ENCODE results near the gene FUT6. TPM values are rescaled to one million over a fixed set of nuclear protein-coding genes. Genes with fewer than 3 reads are reported as not detected.

FUT6 gene
- total and polyA plus RNA-seq, 4 donors = 2.6 to 14.0 (median 7.3) TPM

- TF ChIP-seq RXRA (IDR thresholded peaks at IDR 0.05) (no peak), FOXA1 (IDR thresholded peaks at IDR 0.05) (no peak), EGR1 (IDR thresholded peaks at IDR 0.05; ENCODE audit: low read depth in 2 of 2) (no peak), YY1 (IDR thresholded peaks at IDR 0.05) (no peak)
- TF ChIP-seq, protein P1, sequence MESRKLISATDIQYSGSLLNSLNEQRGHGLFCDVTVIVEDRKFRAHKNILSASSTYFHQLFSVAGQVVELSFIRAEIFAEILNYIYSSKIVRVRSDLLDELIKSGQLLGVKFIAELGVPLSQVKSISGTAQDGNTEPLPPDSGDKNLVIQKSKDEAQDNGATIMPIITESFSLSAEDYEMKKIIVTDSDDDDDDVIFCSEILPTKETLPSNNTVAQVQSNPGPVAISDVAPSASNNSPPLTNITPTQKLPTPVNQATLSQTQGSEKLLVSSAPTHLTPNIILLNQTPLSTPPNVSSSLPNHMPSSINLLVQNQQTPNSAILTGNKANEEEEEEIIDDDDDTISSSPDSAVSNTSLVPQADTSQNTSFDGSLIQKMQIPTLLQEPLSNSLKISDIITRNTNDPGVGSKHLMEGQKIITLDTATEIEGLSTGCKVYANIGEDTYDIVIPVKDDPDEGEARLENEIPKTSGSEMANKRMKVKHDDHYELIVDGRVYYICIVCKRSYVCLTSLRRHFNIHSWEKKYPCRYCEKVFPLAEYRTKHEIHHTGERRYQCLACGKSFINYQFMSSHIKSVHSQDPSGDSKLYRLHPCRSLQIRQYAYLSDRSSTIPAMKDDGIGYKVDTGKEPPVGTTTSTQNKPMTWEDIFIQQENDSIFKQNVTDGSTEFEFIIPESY (IDR thresholded peaks at IDR 0.05) = no peak
- TF ChIP-seq, protein P2, sequence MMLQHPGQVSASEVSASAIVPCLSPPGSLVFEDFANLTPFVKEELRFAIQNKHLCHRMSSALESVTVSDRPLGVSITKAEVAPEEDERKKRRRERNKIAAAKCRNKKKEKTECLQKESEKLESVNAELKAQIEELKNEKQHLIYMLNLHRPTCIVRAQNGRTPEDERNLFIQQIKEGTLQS (IDR thresholded peaks at IDR 0.05) = no peak
- Histone ChIP-seq H3K4me3 (ENCODE audit: low read depth in 1 of 3, low read length in 3 of 3) (peak overlapping the region; percentile 58 to 70 (median 60)), H3K36me3 (ENCODE audit: control insufficient read depth in 4 of 4, insufficient read depth in 3 of 4, low read depth in 1 of 4, low read length in 3 of 4) (peaks cover 0 to 2% (median 0%) of the 10 kb centered on the region in 4 donors), H3K9me3 (ENCODE audit: control insufficient read depth in 4 of 4, low read length in 3 of 4) (no peaks in the 10 kb centered on the region), H3K9ac (ENCODE audit: low read depth in 1 of 2, low read length in 2 of 2) (peak overlapping the region; percentile 73 to 81), H3K27me3 (ENCODE audit: control insufficient read depth in 4 of 4, insufficient read depth in 4 of 4, low read length in 3 of 4) (no peaks in the 10 kb centered on the region), H3K27ac (ENCODE audit: low read depth in 1 of 2, low read length in 2 of 2) (peak overlapping the region; percentile 60 to 90), H3K4me1 (ENCODE audit: control insufficient read depth in 4 of 4, insufficient read depth in 4 of 4, low read length in 3 of 4) (peaks cover 6 to 26% (median 17%) of the 10 kb centered on the region in 4 donors)
- peak; percentile 55 for DNase-seq (ENCODE audit: low spot score)
- WGBS = 11% methylated on average over 47 of the region's 47 CpGs
These were observed 10.6 kb downstream of the FUT6 start for GRCh38 chr19:5828661-5829566.

DNA sequence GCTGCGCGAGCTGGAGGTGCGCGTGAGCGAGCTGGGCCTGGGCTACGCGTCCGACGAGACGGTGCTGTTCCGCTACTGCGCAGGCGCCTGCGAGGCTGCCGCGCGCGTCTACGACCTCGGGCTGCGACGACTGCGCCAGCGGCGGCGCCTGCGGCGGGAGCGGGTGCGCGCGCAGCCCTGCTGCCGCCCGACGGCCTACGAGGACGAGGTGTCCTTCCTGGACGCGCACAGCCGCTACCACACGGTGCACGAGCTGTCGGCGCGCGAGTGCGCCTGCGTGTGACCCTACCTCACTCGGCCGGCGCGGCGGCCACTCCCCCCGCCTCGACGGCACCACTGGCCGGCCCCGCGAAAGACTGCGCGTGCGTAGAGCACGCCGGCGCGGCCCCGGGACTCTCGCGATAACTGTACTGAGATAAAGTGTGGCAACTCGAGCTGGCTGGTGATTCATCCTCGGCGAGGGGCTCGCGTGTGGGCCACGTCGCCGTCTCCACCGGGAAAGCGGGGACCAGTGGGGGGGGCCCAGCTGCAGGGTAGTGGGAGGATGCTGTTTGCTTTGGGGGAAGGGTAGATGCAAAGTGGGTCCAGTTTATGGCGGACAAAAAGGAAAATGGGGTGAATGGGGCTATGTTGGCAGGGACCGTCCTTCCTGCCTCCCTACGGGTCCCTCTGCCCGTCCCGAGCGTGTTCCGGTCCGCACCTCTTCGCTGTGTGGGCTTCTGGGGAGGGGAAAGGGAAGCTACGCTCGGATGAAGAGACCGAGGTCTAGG, 11.4 kb downstream of the FUT6 start:
- 1% methylated on average over 91 of the region's 91 CpGs for WGBS
- Histone ChIP-seq H3K27ac (ENCODE audit: low read depth in 1 of 2, low read length in 2 of 2) (peak overlapping the region; percentile 60 to 90), H3K9ac (ENCODE audit: low read depth in 1 of 2, low read length in 2 of 2) (peak overlapping the region; percentile 73 to 81), H3K4me1 (ENCODE audit: control insufficient read depth in 4 of 4, insufficient read depth in 4 of 4, low read length in 3 of 4) (peaks cover 6 to 33% (median 18%) of the 10 kb centered on the region in 4 donors), H3K27me3 (ENCODE audit: control insufficient read depth in 4 of 4, insufficient read depth in 4 of 4, low read length in 3 of 4) (no peaks in the 10 kb centered on the region), H3K4me3 (ENCODE audit: low read depth in 1 of 3, low read length in 3 of 3) (peak overlapping the region; percentile 58 to 70 (median 60)), H3K36me3 (ENCODE audit: control insufficient read depth in 4 of 4, insufficient read depth in 3 of 4, low read depth in 1 of 4, low read length in 3 of 4) (peaks cover 0 to 2% (median 0%) of the 10 kb centered on the region in 4 donors), H3K9me3 (ENCODE audit: control insufficient read depth in 4 of 4, low read length in 3 of 4) (no peaks in the 10 kb centered on the region)
- peak; percentile 3 to 26 for TF ChIP-seq RXRA (IDR thresholded peaks at IDR 0.05)
- TF ChIP-seq FOXA2 (IDR thresholded peaks at IDR 0.05) = no peak
- no peak for TF ChIP-seq GABPA (IDR thresholded peaks at IDR 0.05 in 1 of 2, conservative IDR thresholded peaks at IDR 0.05 in 1 of 2)
- peak in 1 of 2 donors; percentile 42 for TF ChIP-seq EGR1 (IDR thresholded peaks at IDR 0.05; ENCODE audit: low read depth in 2 of 2)
- TF ChIP-seq JUND (IDR thresholded peaks at IDR 0.05) = peak; percentile 87 to 91
- peak; percentile 84 for TF ChIP-seq REST (IDR thresholded peaks at IDR 0.05)
- no peak for TF ChIP-seq YY1 (IDR thresholded peaks at IDR 0.05)
- TF ChIP-seq SP1 (IDR thresholded peaks at IDR 0.05) = peak; percentile 29
- TF ChIP-seq, protein P3, sequence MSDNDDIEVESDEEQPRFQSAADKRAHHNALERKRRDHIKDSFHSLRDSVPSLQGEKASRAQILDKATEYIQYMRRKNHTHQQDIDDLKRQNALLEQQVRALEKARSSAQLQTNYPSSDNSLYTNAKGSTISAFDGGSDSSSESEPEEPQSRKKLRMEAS (IDR thresholded peaks at IDR 0.05) = peak; percentile 14
- TF ChIP-seq, protein P1 (IDR thresholded peaks at IDR 0.05) = peak; percentile 99
- TF ChIP-seq CTCF (IDR thresholded peaks at IDR 0.05; ENCODE audit: low read depth, low read length, missing input control) = no peak
- TF ChIP-seq TAF1 (conservative IDR thresholded peaks at IDR 0.05) = no peak
- TF ChIP-seq RAD21 (IDR thresholded peaks at IDR 0.05) = peak in 1 of 2 donors; percentile 22
- TF ChIP-seq, protein P2 (IDR thresholded peaks at IDR 0.05) = peak; percentile 41
- no peak for TF ChIP-seq NR2F2 (IDR thresholded peaks at IDR 0.05)
- peak; percentile 63 for TF ChIP-seq FOXA1 (IDR thresholded peaks at IDR 0.05)
- no peak for TF ChIP-seq HNF4G (IDR thresholded peaks at IDR 0.05)
- no peak for TF ChIP-seq HNF4A (conservative IDR thresholded peaks at IDR 0.05)
- DNase-seq (ENCODE audit: low spot score) = peak; percentile 87

All from liver (tissue), 9 donors.